DLD1 (cell line): Measurements from ENCODE around the gene RBPMS2.
"Not testable (repeated sequence)": the region's sequence is repeated elsewhere in the genome, so short reads cannot be mapped to it uniquely, and the experiment has no call there.

Experiments used
- in situ Hi-C: cut with HindIII; loops from 2 replicates; pipeline ENCODE4 v1.10.0; 2017; ENCODE audit warnings: low sequenced_read_pairs

The RBPMS2 gene

DNA sequence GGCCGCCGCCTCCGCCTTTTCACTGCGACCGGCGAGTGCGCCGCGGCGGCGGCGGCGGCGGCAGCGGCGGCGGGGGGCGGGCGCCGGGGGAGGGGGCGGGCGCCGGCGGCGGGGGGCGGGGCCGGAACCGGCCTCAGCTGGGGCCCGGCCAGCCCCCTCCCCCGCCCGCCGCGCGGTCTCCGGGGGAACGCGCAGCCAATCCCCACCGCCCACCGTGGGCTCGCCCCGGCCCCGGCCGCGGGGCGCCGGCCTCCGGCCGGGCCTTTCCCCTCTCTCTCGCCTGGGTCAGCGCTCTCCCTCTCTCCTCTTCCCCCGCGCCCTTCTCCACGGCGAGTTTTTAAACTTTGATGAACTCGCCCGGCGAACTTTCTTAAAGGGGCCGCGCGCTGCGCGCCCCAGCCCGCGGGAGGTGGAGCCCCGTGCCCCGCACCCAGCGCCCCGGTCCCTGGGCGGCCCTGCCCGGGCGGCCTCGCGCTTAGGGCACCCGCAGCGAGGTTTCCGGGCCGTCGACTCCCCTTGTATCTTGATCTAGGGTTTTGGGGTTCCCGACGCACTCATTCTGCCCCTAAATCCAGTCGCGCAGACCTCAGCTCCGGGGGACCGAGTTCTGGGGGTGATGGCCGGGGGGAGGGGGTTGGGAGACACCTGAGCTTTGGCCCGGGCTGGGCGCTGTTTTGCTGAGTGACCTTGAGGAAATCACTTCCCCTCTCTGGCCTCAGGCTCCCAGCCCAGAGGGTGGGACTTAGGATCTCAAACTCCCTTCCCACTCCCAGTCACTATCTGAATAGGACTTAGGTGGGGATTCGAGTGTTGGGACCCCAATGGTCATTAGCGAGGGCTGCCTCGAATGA, at the start of gene RBPMS2:
Gene RBPMS2 (minus strand): TSS at position 39 of the 851 bp plus-strand sequence. CDS start 270 bp downstream, outside the sequence.
- in situ Hi-C loops = no loop called here

- in situ Hi-C loops = no loop called here
Observed at GRCh38 chr15:64824929-64825430, 49.6 kb upstream of the RBPMS2 start.

DNA sequence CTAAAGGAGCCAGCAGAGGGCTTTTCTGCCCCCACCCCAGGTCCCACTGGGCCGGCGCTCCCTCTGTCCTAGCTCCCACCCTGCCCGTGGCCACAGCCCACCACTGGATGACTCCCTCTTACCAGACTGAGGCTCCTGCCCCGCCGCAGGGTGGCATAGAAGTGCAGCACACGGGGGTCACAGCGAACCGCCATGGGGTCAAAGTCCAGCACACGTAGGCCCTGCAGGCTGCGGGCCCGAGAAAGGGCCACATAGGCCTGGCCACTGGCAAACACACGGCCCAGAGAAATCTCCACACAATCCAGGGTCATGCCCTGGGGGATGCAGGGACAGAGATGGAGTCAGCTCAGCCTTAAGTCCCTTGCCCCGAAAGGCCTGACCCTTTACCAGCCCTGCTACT, 41.1 kb upstream of the RBPMS2 start:
- in situ Hi-C loops = no loop called here

DNA sequence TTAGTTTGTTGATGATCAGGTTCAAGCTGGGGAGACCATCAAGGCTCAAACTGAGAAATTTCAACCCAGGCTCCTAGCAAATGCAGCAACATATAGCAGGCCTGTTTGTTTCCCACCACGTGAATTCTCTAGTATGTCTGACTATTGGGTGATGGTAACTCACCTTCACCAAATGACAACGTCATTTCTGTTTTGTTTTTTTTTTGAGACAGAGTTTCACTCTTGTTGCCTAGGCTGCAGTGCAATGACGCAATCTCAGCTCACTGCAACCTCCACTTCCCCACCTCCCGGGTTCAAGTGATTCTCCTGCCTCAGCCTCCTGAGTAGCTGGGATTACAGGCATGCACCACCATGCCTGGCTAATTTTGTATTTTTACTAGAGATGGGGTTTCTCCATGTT, 39.6 kb upstream of the RBPMS2 start:
- in situ Hi-C loops = not testable (repeated sequence)

DNA sequence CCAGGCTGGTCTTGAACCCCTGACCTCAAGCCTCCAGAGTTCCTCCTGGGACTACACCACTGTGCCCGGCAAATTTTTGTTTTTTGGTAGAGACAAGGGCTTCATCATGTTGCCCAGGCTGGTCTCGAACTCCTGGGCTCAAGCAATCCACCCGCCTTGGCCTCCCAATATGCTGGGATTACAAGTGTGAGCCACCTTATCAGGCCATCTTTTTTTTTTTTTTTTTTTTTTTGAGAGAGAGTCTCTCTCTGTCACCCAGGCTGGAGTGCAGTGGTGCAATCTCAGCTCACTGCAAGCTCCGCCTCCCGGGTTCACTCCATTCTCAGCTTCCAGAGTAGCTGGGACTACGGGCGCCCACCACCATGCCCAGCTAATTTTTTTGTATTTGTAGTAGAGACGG, 38.9 kb upstream of the RBPMS2 start:
- in situ Hi-C loops = not testable (repeated sequence)

GRCh38 chr15:64813075-64813474, 37.7 kb upstream of the RBPMS2 start:
- in situ Hi-C loops = no loop called here

DNA sequence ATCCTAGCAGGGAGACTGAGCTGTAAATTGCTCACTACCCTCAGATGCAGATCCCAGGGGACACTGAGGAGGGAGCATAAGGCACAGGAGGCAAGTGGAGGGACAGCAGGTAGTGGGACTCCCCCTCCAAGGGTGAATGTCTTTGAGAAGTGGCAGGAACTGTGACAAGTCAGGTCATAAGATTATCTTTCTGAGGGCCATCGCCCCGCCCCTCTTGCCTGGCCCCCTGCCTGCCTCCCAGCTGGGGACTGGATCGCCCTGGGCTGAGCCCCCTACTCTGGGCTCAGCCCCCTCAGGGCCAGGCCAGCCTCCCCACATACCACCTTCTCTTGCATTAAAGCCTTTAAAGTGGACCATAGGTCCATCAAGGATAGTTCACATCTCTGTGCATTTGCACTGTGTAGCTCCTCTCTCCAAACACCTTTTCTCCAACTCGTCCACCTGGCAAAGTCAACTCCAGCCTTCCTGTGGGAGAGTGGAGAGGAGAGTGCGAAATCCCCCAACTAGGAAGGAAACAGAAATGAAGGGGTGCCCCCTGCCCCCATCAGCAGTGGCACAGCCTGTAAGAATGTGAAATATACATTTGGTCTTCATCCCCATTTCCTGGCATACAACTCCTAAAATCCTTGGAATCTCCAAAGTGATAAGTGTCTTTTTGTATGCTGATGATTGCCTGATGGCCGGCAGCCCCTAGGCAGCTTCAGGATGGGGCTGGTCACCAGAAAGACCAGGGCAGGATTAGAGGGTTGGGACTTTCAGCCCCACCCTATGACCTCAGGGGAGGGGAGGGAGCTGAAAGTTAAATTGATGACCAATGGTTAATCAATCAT, 35.3 kb upstream of the RBPMS2 start:
- in situ Hi-C loops = no loop called here

DNA sequence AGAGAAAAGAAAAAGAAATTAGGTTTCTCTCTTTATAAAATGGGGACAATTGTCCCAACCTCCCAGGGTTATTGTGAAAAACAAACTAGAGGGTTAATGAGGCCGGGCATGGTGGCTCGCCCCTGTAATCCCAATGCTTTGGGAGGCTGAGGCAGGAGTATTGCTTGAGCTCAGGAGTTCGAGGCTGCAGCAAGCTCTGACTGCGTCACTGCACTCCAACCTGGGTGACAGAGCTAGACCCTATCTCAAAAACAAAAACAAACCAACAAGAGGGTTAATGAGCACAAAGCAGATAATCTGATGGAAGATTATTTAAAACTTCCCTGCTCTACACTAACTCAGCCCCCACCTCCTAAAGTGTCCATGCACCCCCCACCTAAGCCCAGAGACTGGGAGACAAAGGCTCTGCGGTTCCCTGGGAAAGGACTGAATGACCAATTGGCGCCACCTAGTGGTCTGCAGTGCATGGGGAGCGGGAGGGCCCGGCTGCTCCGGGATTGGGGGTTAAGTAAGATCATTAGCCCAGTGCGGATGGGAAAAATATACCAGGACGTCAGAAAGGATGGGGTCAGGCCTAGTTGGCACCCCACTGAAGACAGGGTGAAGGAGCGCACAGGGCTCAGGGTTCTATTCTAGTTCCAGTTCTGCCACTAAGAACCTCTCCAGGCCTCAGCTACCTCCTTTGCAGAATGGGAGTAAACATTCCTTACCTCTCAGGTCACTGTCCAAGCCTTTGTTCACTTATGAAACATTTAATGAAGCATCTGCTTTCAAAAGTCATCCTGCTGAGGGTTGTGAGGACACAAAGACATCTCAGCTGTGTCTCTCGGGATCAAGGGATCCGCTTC, 34.5 kb upstream of the RBPMS2 start:
- in situ Hi-C loops = no loop called here

DNA sequence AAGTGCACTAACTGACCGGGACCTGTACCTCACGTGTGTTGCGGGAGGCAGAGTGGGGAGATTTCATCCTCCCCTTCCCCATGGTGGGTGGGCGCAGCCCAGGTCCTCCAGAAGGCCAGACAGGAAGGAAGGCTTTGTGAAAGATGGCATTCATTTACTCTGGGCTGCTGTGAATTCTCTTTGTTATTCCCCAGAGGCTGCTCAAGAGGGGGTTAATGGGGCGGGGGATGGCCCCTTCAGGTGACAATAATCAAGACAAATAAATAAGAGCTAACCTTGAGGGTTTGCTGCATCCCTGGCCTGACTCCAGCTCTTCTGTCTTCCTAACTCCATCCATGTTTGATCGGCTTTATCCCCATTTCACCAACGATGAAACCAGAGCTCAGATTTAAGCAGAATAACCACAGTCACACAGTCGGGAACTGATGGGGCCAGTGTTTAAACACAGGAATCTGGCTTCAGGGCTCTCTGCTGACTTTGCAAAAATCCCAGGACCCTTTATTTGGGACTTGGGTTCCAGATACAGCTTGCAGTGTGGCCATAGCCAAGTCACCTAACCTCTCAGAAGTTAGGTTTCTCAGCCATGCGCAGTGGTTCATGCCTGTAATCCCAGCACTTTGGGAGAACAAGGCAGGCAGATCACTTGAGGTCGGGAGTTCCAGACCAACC, 33.5 kb upstream of the RBPMS2 start:
- in situ Hi-C loops = no loop called here

DNA sequence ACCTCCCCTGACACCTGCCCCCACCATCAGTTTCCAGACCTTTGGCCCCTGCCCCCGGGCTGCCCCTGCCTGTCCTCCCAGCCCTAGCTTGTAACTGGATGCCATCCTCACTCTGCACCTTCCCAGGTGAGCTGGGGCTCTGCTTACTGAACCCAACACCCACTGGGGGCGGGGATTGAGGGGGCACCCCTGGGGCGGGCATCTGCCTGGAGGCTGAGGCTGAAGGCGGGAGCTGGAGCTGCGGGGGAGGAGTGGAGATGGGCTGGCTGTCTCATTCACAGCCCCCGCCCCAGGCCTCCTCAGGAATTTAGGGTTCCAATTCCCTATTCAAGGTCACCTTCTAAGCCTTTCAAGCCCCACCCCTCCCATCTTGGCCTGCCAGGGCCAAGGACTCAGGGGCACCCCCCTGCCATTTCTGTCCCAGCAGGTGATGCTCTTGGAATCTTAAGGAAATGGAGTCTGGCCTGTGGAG, 32.4 kb upstream of the RBPMS2 start:
- in situ Hi-C loops = no loop called here

DNA sequence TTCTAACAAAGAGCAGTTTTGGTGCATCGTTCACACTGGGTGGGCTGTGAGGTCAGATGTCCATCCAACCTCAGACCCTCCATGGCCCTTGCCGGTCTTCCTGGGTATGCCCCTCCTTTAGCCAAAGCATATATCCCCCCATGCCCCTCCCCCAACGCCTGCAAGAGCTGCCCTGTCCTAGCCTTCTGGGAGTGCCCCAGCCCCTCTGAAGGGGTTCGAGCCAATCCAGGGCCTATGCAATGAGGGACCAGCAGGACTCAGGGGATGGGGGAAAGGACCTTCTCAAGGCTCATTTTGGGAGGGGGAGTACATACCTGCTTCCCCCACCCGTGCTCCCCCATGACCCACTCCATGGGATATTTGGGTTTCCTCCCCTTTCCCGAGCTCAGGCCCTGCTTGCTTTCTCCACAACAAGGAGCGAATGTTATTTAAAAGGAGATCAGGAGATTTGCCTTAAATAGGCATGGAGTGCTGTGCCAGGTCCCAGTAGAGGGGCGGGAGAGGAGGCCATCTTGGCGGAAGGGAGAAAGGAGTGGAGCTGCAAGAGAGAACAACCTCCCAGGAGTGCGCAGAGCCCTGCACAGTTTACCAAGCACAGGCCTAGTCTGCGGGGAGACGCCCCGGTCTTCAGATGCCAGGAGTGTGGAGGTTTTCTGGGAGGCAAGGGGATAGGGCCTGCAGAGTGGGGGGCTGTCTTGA, 31.8 kb upstream of the RBPMS2 start:
- in situ Hi-C loops = no loop called here

GRCh38 chr15:64806509-64806908, 31.1 kb upstream of the RBPMS2 start:
- in situ Hi-C loops = no loop called here

GRCh38 chr15:64804619-64805018, 29.2 kb upstream of the RBPMS2 start:
- in situ Hi-C loops = no loop called here

GRCh38 chr15:64803526-64803925, 28.1 kb upstream of the RBPMS2 start:
- in situ Hi-C loops = no loop called here

- in situ Hi-C loops = no loop called here
Observed at GRCh38 chr15:64800476-64800875, 25.1 kb upstream of the RBPMS2 start.

- in situ Hi-C loops = not testable (repeated sequence)
Observed at GRCh38 chr15:64798905-64799304, 23.5 kb upstream of the RBPMS2 start.

DNA sequence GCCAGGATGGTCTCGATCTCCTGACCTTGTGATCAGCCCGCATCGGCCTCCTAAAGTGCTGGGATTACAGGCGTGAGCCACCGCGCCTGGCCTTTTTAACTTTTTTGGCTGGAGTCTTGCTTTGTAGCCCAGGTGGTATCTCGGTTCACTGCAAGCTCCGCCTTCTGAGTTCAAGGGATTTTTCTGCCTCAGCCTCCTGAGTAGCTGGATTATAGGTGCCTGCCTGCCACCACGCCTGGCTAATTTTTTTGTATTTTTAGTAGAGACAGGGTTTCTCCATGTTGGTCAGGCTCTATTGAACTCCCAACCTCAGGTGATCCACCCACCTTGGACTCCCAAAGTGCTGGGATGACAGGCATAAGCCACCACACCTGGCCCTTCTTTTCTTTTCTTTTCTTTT, 20.5 kb upstream of the RBPMS2 start:
- in situ Hi-C loops = not testable (repeated sequence)

DNA sequence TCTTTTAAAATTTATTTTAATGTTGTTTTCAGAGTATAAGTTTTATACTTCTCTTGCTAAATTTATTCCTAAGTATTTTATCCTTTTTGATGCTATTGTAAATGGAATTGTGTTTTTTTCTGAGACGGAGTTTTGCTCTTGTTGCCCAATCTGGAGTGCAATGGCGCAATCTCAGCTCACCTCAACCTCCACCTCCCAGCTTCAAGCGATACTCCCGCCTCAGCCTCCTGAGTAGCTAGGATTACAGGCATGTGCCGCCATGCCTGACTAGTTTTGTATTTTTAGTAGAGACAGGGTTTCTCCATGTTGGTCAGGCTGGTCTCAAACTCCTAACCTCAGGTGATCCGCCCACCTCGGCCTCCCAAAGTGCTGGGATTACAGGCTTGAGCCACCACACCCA, 19.9 kb upstream of the RBPMS2 start:
- in situ Hi-C loops = not testable (repeated sequence)

GRCh38 chr15:64792282-64792681, 16.9 kb upstream of the RBPMS2 start:
- in situ Hi-C loops = no loop called here

- in situ Hi-C loops = no loop called here
Observed at GRCh38 chr15:64791401-64791800, 16.0 kb upstream of the RBPMS2 start.
